ENCODE data around the gene MOCS1. TPM values are rescaled to one million over a fixed set of nuclear protein-coding genes. Genes with fewer than 3 reads are reported as not detected.
A peak's percentile ranks its signal among the peaks of the same experiment; 100 is the strongest.

MOCS1 gene
- total and polyA plus RNA-seq, 9 of the 15 experiments (the other 6 are each of a cell fraction or from before 2014, with no cell fraction given), result 0.69 to 12.7 (median 8.7) TPM

DNA sequence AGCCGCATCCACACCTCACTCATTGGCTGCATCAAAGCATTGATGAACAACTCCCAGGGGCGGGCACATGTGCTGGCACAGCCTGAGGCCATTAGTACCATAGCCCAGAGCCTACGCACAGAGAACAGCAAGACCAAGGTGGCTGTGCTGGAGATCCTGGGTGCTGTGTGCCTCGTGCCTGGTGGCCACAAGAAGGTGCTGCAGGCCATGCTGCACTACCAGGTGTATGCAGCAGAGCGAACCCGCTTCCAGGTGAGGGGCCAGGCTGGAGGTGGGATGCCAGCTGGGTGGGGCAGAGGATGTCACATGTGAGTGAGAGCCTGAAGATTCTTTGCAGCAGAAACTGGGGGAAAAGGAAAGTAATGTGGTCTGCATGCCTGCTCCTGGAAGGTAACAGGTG is 66.7 kb downstream of the MOCS1 start:
- Histone ChIP-seq H2AFZ (ENCODE audit: low read depth, low read length) (no peak overlapping the region), H3K9me3 (replicated peaks; ENCODE audit: control insufficient read depth, insufficient read depth, low read depth, low read length) (no peaks in the 10 kb centered on the region), H3K4me3 (no peak overlapping the region), H3K4me1 (replicated peaks in 1 of 2; ENCODE audit: control insufficient read depth in 2 of 2, insufficient read depth in 2 of 2, low read length in 2 of 2) (no peaks in the 10 kb centered on the region), H3K27me3 (ENCODE audit: control insufficient read depth in 2 of 2, insufficient read depth in 2 of 2, low read length in 2 of 2) (peaks cover 0 to 4% of the 10 kb centered on the region in 2 experiments; a peak in 3 of 5 replicates), H3K79me2 (ENCODE audit: control insufficient read depth, insufficient read depth, low read length) (no peaks in the 10 kb centered on the region), H3K9ac (ENCODE audit: insufficient read depth in 1 of 2, low read depth in 2 of 2, low read length in 2 of 2) (no peak overlapping the region), H4K20me1 (replicated peaks; ENCODE audit: control insufficient read depth, insufficient read depth, low read length) (no peaks in the 10 kb centered on the region), H3K36me3 (ENCODE audit: control insufficient read depth, insufficient read depth, low read length) (no peaks in the 10 kb centered on the region), H3K4me2 (ENCODE audit: insufficient read depth, low read length) (no peak overlapping the region), H3K9me1 (ENCODE audit: control insufficient read depth, insufficient read depth, low read length) (no peaks in the 10 kb centered on the region), H3K27ac (ENCODE audit: extremely low read depth, low read depth, low read length) (no peak overlapping the region)
- intact Hi-C loops (cut with micrococcal nuclease) (no loop called here), in situ Hi-C loops (cut with MboI) (no loop called here)
- 0% methylated on average over 6 of the region's 6 CpGs for WGBS (ENCODE audit: insufficient coverage, low coverage, missing lambda C conversion rate)
- no TSS peak for BruUV-seq (replicated peaks)
- ATAC-seq (no peak; the same call in 2 of the 3 replicates), DNase-seq (ENCODE audit: extremely low read depth in 1 of 4, low spot score in 3 of 4) (no peak), FAIRE-seq (no peak)
- ChIA-PET POLR2A (no interaction called here), CTCF (ENCODE audit: low intra/inter-chr PET ratio) (no interaction called here)
- no peak for TF ChIP-seq ZNF609 (CRISPR knock-in tag; IDR thresholded peaks at IDR 0.05; ENCODE audit: borderline replicate concordance)
- peak; percentile 15 to 21 (median 17); a peak in 2 of 6 replicates for TF ChIP-seq CTCF (IDR thresholded peaks at IDR 0.05 in 2 of 3, conservative IDR thresholded peaks at IDR 0.05 in 1 of 3; ENCODE audit: insufficient read depth in 2 of 3, low read depth in 1 of 3, low read length in 3 of 3)
- no peak for TF ChIP-seq BRCA1 (IDR thresholded peaks at IDR 0.05)
- no peak for TF ChIP-seq BRCA1 (CRISPR knock-in tag; IDR thresholded peaks at IDR 0.05)
- no peak for TF ChIP-seq KLF10 (CRISPR knock-in tag; IDR thresholded peaks at IDR 0.05)
